ENCODE data around the gene RARRES1. TPM values are rescaled to one million over a fixed set of nuclear protein-coding genes. Genes with fewer than 3 reads are reported as not detected.

The RARRES1 gene
- total RNA-seq, 1 experiment from 2014 or later, result not detected

- no peak for DNase-seq (ENCODE audit: low spot score)
- ChIA-PET POLR2A (ENCODE audit: low non-redundant PET) (no interaction called here), CTCF (no interaction called here)
- H3K36me3 ChIP-seq (ENCODE audit: insufficient read depth, low read length, poor library complexity, severe bottlenecking), result no peaks in the 10 kb centered on the region
- H3K4me3 ChIP-seq (ENCODE audit: low read depth, low read length, poor library complexity, severe bottlenecking), result no peak overlapping the region
- TF ChIP-seq CTCF (conservative IDR thresholded peaks at IDR 0.05; ENCODE audit: low read depth, low read length) (no peak), EZH2 (IDR thresholded peaks at IDR 0.05; ENCODE audit: borderline replicate concordance, low read depth, low read length, poor library complexity, severe bottlenecking) (no peak)
- no peaks in the 10 kb centered on the region for H3K9me3 ChIP-seq (ENCODE audit: low read depth, low read length, poor library complexity, severe bottlenecking)
- intact Hi-C loops (cut with micrococcal nuclease; ENCODE audit: unreplicated experiment), result no loop called here
- peaks cover 17% of the 10 kb centered on the region for H3K4me1 ChIP-seq (ENCODE audit: insufficient read depth, low read length, poor library complexity, severe bottlenecking)
- no peak overlapping the region for H3K27ac ChIP-seq (ENCODE audit: low read depth, low read length, poor library complexity, severe bottlenecking)
- no TSS peak for BruUV-seq (replicated peaks)
- H3K27me3 ChIP-seq (replicated peaks; ENCODE audit: insufficient read depth, low read depth, low read length, poor library complexity), result no peaks in the 10 kb centered on the region
Measured at GRCh38 chr3:158703566-158703965, 28.7 kb downstream of the RARRES1 start.

- H3K27me3 ChIP-seq (replicated peaks; ENCODE audit: insufficient read depth, low read depth, low read length, poor library complexity), result no peaks in the 10 kb centered on the region
- intact Hi-C loops (cut with micrococcal nuclease; ENCODE audit: unreplicated experiment), result no loop called here
- peaks cover 17% of the 10 kb centered on the region for H3K4me1 ChIP-seq (ENCODE audit: insufficient read depth, low read length, poor library complexity, severe bottlenecking)
- H3K36me3 ChIP-seq (ENCODE audit: insufficient read depth, low read length, poor library complexity, severe bottlenecking), result no peaks in the 10 kb centered on the region
- no peak for TF ChIP-seq EZH2 (IDR thresholded peaks at IDR 0.05; ENCODE audit: borderline replicate concordance, low read depth, low read length, poor library complexity, severe bottlenecking)
- TF ChIP-seq CTCF (conservative IDR thresholded peaks at IDR 0.05; ENCODE audit: low read depth, low read length), result no peak
- H3K4me3 ChIP-seq (ENCODE audit: low read depth, low read length, poor library complexity, severe bottlenecking), result no peak overlapping the region
- no peak overlapping the region for H3K27ac ChIP-seq (ENCODE audit: low read depth, low read length, poor library complexity, severe bottlenecking)
- no TSS peak for BruUV-seq (replicated peaks)
- H3K9me3 ChIP-seq (ENCODE audit: low read depth, low read length, poor library complexity, severe bottlenecking), result no peaks in the 10 kb centered on the region
- POLR2A ChIA-PET (ENCODE audit: low non-redundant PET), result no interaction called here
- CTCF ChIA-PET, result no interaction called here
- DNase-seq (ENCODE audit: low spot score), result no peak
Measured at GRCh38 chr3:158702815-158703481, 29.3 kb downstream of the RARRES1 start.

GRCh38 chr3:158701420-158702065 is 30.7 kb downstream of the RARRES1 start:
- peak overlapping the region; percentile 17 for H3K27ac ChIP-seq (ENCODE audit: low read depth, low read length, poor library complexity, severe bottlenecking)
- POLR2A ChIA-PET (ENCODE audit: low non-redundant PET), result no interaction called here
- intact Hi-C loops (cut with micrococcal nuclease; ENCODE audit: unreplicated experiment), result no loop called here

More at GRCh38 chr3:158701420-158702065, 30.7 kb downstream of the RARRES1 start:
- H3K36me3 ChIP-seq (ENCODE audit: insufficient read depth, low read length, poor library complexity, severe bottlenecking), result no peaks in the 10 kb centered on the region
- DNase-seq (ENCODE audit: low spot score), result peak; percentile 17
- peaks cover 17% of the 10 kb centered on the region for H3K4me1 ChIP-seq (ENCODE audit: insufficient read depth, low read length, poor library complexity, severe bottlenecking)
- H3K27me3 ChIP-seq (replicated peaks; ENCODE audit: insufficient read depth, low read depth, low read length, poor library complexity), result no peaks in the 10 kb centered on the region
- no peaks in the 10 kb centered on the region for H3K9me3 ChIP-seq (ENCODE audit: low read depth, low read length, poor library complexity, severe bottlenecking)
- BruUV-seq (replicated peaks), result no TSS peak
- CTCF ChIA-PET, result no interaction called here
- no peak overlapping the region for H3K4me3 ChIP-seq (ENCODE audit: low read depth, low read length, poor library complexity, severe bottlenecking)
- TF ChIP-seq CTCF (conservative IDR thresholded peaks at IDR 0.05; ENCODE audit: low read depth, low read length), result no peak
- TF ChIP-seq EZH2 (IDR thresholded peaks at IDR 0.05; ENCODE audit: borderline replicate concordance, low read depth, low read length, poor library complexity, severe bottlenecking), result no peak
